ENCODE data around the gene IRS1. TPM values are rescaled to one million over a fixed set of nuclear protein-coding genes. Genes with fewer than 3 reads are reported as not detected.

IRS1 gene, protein sequence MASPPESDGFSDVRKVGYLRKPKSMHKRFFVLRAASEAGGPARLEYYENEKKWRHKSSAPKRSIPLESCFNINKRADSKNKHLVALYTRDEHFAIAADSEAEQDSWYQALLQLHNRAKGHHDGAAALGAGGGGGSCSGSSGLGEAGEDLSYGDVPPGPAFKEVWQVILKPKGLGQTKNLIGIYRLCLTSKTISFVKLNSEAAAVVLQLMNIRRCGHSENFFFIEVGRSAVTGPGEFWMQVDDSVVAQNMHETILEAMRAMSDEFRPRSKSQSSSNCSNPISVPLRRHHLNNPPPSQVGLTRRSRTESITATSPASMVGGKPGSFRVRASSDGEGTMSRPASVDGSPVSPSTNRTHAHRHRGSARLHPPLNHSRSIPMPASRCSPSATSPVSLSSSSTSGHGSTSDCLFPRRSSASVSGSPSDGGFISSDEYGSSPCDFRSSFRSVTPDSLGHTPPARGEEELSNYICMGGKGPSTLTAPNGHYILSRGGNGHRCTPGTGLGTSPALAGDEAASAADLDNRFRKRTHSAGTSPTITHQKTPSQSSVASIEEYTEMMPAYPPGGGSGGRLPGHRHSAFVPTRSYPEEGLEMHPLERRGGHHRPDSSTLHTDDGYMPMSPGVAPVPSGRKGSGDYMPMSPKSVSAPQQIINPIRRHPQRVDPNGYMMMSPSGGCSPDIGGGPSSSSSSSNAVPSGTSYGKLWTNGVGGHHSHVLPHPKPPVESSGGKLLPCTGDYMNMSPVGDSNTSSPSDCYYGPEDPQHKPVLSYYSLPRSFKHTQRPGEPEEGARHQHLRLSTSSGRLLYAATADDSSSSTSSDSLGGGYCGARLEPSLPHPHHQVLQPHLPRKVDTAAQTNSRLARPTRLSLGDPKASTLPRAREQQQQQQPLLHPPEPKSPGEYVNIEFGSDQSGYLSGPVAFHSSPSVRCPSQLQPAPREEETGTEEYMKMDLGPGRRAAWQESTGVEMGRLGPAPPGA (N-terminal part only)
- 29.7 and 34.4 TPM in 2 replicates for total RNA-seq (2022)
- Bru-seq, nascent RNA: percentile 90 among the genes with signal in this experiment
- percentile 79 among the genes with signal in this experiment for BruChase-seq, experiment 1, labeled RNA remaining after a 6-hour chase
- percentile 86 among the genes with signal in this experiment for BruChase-seq, experiment 2, labeled RNA remaining after a 2-hour chase
- long read RNA-seq, full-length matches to known transcripts: 15 of 31 reads
- long read RNA-seq, partial matches to known transcripts: 0 of 31 reads
- long read RNA-seq, other reads (novel, unspliced or antisense): 16 of 31 reads

DNA sequence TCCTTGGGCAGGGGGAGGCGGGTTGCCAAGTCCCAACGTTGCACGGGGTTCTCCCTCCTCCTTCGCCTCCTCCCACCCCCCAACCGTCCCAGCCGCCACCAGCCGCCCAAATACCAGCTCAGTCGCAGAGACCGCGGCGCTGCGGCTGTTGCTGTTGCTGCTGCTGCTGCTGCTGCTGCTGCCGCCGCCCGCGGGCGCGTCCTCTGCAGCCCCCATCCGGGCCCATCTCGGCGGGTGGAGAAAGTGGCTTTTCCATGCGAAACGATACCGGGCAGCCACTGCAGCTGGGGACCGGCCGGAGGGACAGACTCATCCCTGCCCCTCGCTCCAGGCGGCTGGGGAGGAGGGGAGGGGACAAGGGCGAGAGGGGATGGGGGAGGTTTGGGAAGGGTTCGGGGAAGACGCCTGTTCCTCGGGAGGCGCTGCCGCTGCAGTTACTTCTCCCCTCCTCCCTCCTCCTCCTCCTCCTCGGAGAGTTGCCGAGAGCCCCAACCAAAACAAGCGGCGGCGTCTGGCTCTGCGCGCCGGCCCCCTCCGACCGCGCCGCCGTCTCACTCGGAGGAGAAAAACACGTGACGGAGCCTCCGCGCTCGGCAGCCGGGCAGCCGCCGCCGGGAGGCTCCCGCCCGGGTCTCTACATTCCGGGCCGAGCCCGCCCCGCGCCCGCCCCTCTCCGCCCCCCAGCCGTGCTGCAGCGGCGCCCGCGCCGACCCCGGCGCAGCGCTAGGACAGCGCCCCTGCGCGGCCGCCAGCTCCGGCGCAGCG, at the start of gene IRS1:
Gene IRS1 (minus strand): TSS at position 610 of the 765 bp plus-strand sequence. CDS start 1,082 bp downstream, outside the sequence.
- no peaks in the 10 kb centered on the region for H3K27me3 Mint-ChIP-seq (ENCODE audit: unreplicated experiment)
- no peaks in the 10 kb centered on the region for H3K9me3 Mint-ChIP-seq (ENCODE audit: low read depth, unreplicated experiment)
- TF ChIP-seq, protein P1, sequence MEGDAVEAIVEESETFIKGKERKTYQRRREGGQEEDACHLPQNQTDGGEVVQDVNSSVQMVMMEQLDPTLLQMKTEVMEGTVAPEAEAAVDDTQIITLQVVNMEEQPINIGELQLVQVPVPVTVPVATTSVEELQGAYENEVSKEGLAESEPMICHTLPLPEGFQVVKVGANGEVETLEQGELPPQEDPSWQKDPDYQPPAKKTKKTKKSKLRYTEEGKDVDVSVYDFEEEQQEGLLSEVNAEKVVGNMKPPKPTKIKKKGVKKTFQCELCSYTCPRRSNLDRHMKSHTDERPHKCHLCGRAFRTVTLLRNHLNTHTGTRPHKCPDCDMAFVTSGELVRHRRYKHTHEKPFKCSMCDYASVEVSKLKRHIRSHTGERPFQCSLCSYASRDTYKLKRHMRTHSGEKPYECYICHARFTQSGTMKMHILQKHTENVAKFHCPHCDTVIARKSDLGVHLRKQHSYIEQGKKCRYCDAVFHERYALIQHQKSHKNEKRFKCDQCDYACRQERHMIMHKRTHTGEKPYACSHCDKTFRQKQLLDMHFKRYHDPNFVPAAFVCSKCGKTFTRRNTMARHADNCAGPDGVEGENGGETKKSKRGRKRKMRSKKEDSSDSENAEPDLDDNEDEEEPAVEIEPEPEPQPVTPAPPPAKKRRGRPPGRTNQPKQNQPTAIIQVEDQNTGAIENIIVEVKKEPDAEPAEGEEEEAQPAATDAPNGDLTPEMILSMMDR (IDR thresholded peaks at IDR 0.05; ENCODE audit: unreplicated experiment): peak; percentile 49
- peak within 1 kb of the TSS; percentile 87 for H3K4me3 Mint-ChIP-seq (ENCODE audit: low read depth, unreplicated experiment)
- CTCF ChIA-PET: interaction anchor here (0.6 to 1.8 kb wide), 7 partner anchors 45 to 1114 kb away, joined by 3 to 8 read pairs (median 3); no protein-coding TSS in a partner anchor
- no TSS peak for BruUV-seq (replicated peaks)
- H3K4me1 Mint-ChIP-seq (ENCODE audit: low read depth, unreplicated experiment): peaks cover 58% of the 10 kb centered on the region
- H3K27ac Mint-ChIP-seq (ENCODE audit: unreplicated experiment): peak within 1 kb of the TSS; percentile 83
- peaks cover 70% of the 10 kb centered on the region for H3K36me3 Mint-ChIP-seq (ENCODE audit: insufficient read depth, unreplicated experiment)
- peak; percentile 69 for DNase-seq
- intact Hi-C loops (cut with micrococcal nuclease; ENCODE audit: unreplicated experiment): no loop called here

DNA sequence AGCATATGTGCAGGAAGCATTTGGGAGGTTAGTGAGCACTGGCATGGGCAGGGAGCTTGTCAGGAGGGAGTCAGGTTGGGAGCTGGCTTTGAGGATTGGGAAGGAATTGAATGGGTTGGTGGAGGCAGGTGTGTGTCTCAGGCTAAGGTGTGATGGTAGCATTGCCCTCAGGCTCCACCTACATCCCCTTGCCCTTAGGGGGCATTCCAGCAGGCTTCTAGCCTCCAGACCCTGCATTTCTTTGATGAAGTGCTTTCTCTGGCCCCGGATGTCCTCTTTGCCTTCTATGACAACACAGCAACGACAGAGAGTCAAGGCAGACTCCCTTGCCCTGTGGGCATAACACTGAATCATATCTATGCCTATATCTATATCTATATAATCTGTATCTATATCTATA, 49.7 kb upstream of the IRS1 start:
- Mint-ChIP-seq H3K36me3 (ENCODE audit: insufficient read depth, unreplicated experiment) (no peaks in the 10 kb centered on the region), H3K4me1 (ENCODE audit: low read depth, unreplicated experiment) (no peaks in the 10 kb centered on the region), H3K27me3 (ENCODE audit: unreplicated experiment) (no peaks in the 10 kb centered on the region), H3K27ac (ENCODE audit: unreplicated experiment) (no peak overlapping the region), H3K9me3 (ENCODE audit: low read depth, unreplicated experiment) (no peaks in the 10 kb centered on the region), H3K4me3 (ENCODE audit: low read depth, unreplicated experiment) (no peak overlapping the region)
- DNase-seq: no peak
- no TSS peak for BruUV-seq (replicated peaks)
- TF ChIP-seq, protein P1 (IDR thresholded peaks at IDR 0.05; ENCODE audit: unreplicated experiment): no peak
- intact Hi-C loops (cut with micrococcal nuclease; ENCODE audit: unreplicated experiment): no loop called here
- CTCF ChIA-PET: no interaction called here

DNA sequence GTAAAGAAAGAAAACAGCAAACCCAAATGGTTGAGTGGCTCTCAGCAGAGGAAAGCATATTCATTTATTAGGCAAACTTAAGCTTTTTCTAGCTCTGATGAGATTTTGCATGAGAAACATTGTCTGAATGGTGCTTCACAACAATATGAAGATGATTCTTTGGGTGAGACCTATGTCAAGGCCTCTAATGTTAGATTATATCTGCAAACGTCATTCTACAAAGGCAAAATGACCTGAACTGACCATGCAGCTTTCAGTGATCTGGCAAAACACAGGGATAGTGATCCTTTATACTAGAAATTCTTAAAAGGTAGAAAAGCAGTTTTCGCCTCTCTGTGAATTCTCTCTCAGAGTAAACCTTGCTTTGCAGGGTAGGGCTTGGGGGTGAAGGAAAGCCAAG, 47.9 kb upstream of the IRS1 start:
- CTCF ChIA-PET: no interaction called here

More for the DNA sequence above, 47.9 kb upstream of the IRS1 start:
- no peaks in the 10 kb centered on the region for H3K9me3 Mint-ChIP-seq (ENCODE audit: low read depth, unreplicated experiment)
- no peak overlapping the region for H3K4me3 Mint-ChIP-seq (ENCODE audit: low read depth, unreplicated experiment)
- no peak for DNase-seq
- intact Hi-C loops (cut with micrococcal nuclease; ENCODE audit: unreplicated experiment): no loop called here
- no peak overlapping the region for H3K27ac Mint-ChIP-seq (ENCODE audit: unreplicated experiment)
- BruUV-seq (replicated peaks): no TSS peak
- H3K27me3 Mint-ChIP-seq (ENCODE audit: unreplicated experiment): no peaks in the 10 kb centered on the region
- H3K4me1 Mint-ChIP-seq (ENCODE audit: low read depth, unreplicated experiment): no peaks in the 10 kb centered on the region
- no peaks in the 10 kb centered on the region for H3K36me3 Mint-ChIP-seq (ENCODE audit: insufficient read depth, unreplicated experiment)
- TF ChIP-seq, protein P1 (IDR thresholded peaks at IDR 0.05; ENCODE audit: unreplicated experiment): no peak
